Measurements from ENCODE around the gene WWTR1.

WWTR1 gene

GRCh38 chr3:149496891-149497290, 160.9 kb downstream of the WWTR1 start:
- DNase-seq (ENCODE audit: low read depth) = no peak

GRCh38 chr3:149495581-149496125, 162.2 kb downstream of the WWTR1 start:
- no peak for DNase-seq (ENCODE audit: low read depth)

- DNase-seq (ENCODE audit: low read depth) = peak; percentile 67
Observed at GRCh38 chr3:149494759-149495580, 162.9 kb downstream of the WWTR1 start.

GRCh38 chr3:149494022-149494758, 163.6 kb downstream of the WWTR1 start:
- DNase-seq (ENCODE audit: low read depth) = peak; percentile 62

GRCh38 chr3:149493315-149494021, 164.4 kb downstream of the WWTR1 start:
- DNase-seq (ENCODE audit: low read depth) = no peak

- no peak for DNase-seq (ENCODE audit: low read depth)
Observed at GRCh38 chr3:149490260-149490971, 167.4 kb downstream of the WWTR1 start.

GRCh38 chr3:149489060-149489690, 168.7 kb downstream of the WWTR1 start:
- DNase-seq (ENCODE audit: low read depth) = no peak

GRCh38 chr3:149487598-149488197, 170.1 kb downstream of the WWTR1 start:
- DNase-seq (ENCODE audit: low read depth) = no peak

GRCh38 chr3:149486726-149487125, 171.1 kb downstream of the WWTR1 start:
- DNase-seq (ENCODE audit: low read depth) = no peak

GRCh38 chr3:149481491-149481890, 176.3 kb downstream of the WWTR1 start:
- DNase-seq (ENCODE audit: low read depth) = no peak

GRCh38 chr3:149481056-149481455, 176.8 kb downstream of the WWTR1 start:
- no peak for DNase-seq (ENCODE audit: low read depth)

- peak; percentile 94 for DNase-seq (ENCODE audit: low read depth)
Observed at GRCh38 chr3:149480326-149481017, 177.4 kb downstream of the WWTR1 start.

GRCh38 chr3:149479621-149480325, 178.1 kb downstream of the WWTR1 start:
- peak; percentile 91 for DNase-seq (ENCODE audit: low read depth)

GRCh38 chr3:149476225-149476624, 181.6 kb downstream of the WWTR1 start:
- no peak for DNase-seq (ENCODE audit: low read depth)

GRCh38 chr3:149475451-149476060, 182.3 kb downstream of the WWTR1 start:
- DNase-seq (ENCODE audit: low read depth) = no peak

- DNase-seq (ENCODE audit: low read depth) = no peak
Observed at GRCh38 chr3:149474250-149474817, 183.5 kb downstream of the WWTR1 start, which contains the start of gene TM4SF4. Gene TM4SF4 (plus strand): TSS chr3:149474697. CDS start chr3:149474878, 181 bp downstream.

- peak; percentile 96 for DNase-seq (ENCODE audit: low read depth)
Observed at GRCh38 chr3:149473357-149474249, 184.2 kb downstream of the WWTR1 start.

Data from amniotic epithelial cell (primary cell).